Measurements from ENCODE around the gene PIP5K1A.
"Not testable (repeated sequence)": the region's sequence is repeated elsewhere in the genome, so short reads cannot be mapped to it uniquely, and the experiment has no call there.

PIP5K1A gene

DNA sequence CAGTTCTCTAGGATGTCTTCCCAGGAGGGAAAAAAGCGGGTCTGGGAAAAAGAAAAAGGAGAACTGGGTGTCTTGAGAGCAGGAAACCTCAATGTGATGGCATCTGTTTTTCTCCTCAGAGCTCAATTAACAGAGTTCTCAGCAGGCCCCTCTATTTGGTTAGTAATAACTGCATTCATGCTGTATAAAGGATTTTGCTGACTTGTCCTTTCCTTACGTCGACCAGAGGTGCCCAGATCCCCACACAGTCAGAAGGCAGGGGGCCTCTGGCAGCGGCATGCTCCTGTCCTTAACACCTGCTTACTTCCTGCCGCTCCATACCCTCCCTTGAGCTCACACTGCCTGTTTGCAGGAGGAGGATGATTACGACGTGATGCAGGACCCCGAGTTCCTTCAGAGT, 68.5 kb downstream of the PIP5K1A start:
- FAIRE-seq = no peak
- TF ChIP-seq POU2F2 (IDR thresholded peaks at IDR 0.05; ENCODE audit: low read depth, low read length) = no peak
- TF ChIP-seq PAX5 (IDR thresholded peaks at IDR 0.05; ENCODE audit: insufficient read depth, low read length, severe bottlenecking) = no peak
- no peak for TF ChIP-seq SPI1 (IDR thresholded peaks at IDR 0.05; ENCODE audit: low read depth, low read length)
- no peak for TF ChIP-seq POLR2A (IDR thresholded peaks at IDR 0.05; ENCODE audit: low read depth, low read length)
- no peak for TF ChIP-seq TAF1 (IDR thresholded peaks at IDR 0.05; ENCODE audit: low read depth, low read length)
- no peak for TF ChIP-seq POLR2AphosphoS5 (IDR thresholded peaks at IDR 0.05; ENCODE audit: low read depth, low read length)
- DNase-seq (ENCODE audit: insufficient read length, low spot score) = no peak

DNA sequence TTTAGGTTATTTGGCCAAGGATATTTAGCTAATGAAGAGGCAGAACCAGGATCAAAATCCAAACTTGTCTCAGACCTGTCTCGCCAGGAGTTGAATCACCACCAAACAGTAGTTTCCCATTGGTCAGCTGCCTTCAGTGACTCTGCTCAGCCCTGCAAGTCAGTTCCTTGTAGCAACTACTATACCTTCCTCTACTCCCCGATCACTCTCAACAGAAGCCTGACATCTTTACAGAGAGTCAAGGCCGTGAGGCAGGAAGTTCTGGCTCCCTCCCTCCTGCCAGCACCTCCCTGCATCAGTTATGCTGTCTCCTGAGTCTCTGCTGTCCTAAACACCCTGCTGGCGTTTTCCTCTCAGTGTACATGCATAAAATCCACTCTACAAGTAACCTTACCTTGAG, 69.4 kb downstream of the PIP5K1A start:
- FAIRE-seq (no peak), DNase-seq (ENCODE audit: insufficient read length, low spot score) (no peak)
- no peak for TF ChIP-seq POLR2AphosphoS5 (IDR thresholded peaks at IDR 0.05; ENCODE audit: low read depth, low read length)
- no peak for TF ChIP-seq POLR2A (IDR thresholded peaks at IDR 0.05; ENCODE audit: low read depth, low read length)
- no peak for TF ChIP-seq SPI1 (IDR thresholded peaks at IDR 0.05; ENCODE audit: low read depth, low read length)

DNA sequence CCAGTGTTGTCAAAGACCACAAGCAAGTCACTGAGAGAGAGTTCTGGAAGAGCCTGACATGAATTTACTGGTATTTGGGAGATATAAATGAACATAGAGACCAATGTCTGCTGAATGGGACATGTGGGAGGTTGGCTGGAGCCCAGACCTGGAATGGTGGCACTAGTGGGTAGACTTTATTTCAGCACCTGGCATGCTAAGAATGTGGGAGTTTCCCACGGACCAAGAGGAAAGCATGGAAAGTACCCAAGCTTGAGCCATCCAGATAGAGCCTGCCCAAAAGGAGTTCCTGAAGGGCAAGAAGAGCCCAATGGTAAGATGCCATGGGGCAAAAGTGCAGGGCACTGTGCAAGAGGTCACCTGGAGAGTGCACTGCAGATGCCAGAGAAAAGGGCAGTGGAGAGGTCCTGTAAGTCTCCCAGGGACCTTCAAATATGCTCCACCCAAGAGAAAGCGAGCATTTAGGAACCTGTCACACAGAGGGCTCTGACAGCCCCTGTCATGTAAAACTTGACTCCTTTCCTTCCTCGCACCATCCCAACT, 75.6 kb downstream of the PIP5K1A start:
- no peak for FAIRE-seq
- no peak for DNase-seq (ENCODE audit: insufficient read length, low spot score)
- TF ChIP-seq POLR2A (IDR thresholded peaks at IDR 0.05; ENCODE audit: low read depth, low read length) (no peak), TAF1 (IDR thresholded peaks at IDR 0.05; ENCODE audit: low read depth, low read length) (no peak), PAX5 (IDR thresholded peaks at IDR 0.05; ENCODE audit: insufficient read depth, low read length, severe bottlenecking) (no peak)

DNA sequence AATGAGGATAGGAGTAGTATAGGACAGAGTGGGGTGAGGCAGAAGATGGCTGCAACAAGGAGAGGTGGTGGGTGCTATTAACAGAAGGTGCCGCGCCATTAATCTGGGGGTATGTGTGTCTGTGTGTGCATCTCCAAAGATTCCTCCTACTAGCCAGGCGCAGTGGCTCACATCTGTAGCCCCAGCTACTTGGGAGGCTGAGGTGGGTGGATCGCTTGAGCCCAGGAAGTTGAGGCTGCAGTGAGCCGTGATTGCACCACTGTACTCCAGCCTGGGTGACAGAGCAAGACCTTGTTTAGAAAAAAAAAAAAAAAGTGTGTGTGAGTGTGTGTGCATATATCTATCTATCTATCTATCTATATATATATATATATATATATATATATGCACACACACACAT, 77.0 kb downstream of the PIP5K1A start:
- FAIRE-seq; DNase-seq (ENCODE audit: insufficient read length, low spot score): not testable (repeated sequence)

DNA sequence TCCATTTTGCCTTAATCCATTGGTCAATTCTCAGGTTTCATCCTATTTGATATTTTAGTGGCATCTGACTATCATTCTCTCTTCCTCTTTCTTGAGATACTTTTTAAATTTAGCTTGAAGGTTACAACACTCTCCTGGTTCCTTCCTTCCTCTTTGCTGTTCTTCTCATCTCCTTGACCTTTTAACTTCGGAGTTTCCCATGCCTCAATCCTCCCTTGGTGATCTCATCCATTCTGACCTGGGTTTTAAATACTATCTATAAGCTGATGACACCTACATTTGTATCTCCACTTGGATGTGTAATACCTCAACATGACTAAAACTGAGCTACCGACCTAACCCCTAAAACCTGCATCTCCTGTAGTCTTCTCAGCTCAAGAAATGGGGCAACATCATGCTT, 78.9 kb downstream of the PIP5K1A start:
- TF ChIP-seq SPI1 (IDR thresholded peaks at IDR 0.05; ENCODE audit: low read depth, low read length) (peak; percentile 92), POLR2A (IDR thresholded peaks at IDR 0.05; ENCODE audit: low read depth, low read length) (0 out of 2 replicates have a peak, but pooled peaks have one; percentile 34), TAF1 (IDR thresholded peaks at IDR 0.05; ENCODE audit: low read depth, low read length) (no peak)
- FAIRE-seq = peak; percentile 35
- DNase-seq (ENCODE audit: insufficient read length, low spot score) = no peak

DNA sequence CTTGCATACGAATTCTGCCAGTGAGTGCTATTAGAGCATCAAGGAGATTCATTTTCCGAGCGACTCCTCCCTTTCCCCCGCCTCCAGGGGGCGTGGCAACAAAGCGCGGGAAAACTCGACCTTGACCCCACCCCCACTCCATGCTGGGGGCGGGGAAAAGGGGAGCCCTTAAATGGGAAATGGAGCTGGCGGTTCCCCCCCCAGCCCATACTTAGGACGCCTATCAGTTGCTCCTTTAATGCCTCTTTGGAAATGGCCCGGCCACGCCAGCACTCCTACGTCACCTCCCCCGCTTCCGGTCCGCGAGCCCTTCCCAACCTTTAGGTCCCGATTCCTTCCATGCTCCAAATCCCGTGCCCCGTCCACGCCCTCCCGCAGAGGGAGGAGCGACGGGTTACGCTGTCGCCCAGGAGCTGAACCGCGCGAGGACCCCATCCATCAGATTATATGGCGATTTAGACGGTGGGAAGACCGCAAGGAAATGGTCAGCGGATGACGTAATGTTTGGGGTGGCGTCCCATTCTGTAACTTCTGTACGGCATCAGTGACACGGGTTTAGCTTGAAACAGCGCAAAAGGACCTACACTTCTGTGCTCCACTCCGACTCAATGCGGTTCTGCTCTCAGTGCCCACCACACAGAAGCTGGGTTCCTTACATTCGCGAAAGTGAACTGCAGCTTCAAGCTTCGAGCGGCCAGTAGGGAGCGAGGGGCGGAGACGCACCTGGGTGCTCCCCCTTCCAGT, 83.0 kb downstream of the PIP5K1A start:
- TF ChIP-seq SPI1 (IDR thresholded peaks at IDR 0.05; ENCODE audit: low read depth, low read length) (no peak), POU2F2 (IDR thresholded peaks at IDR 0.05; ENCODE audit: low read depth, low read length) (peak; percentile 48; the same call in 1 of the 2 replicates), TAF1 (IDR thresholded peaks at IDR 0.05; ENCODE audit: low read depth, low read length) (peak; percentile 28; the same call in 1 of the 2 replicates), POLR2AphosphoS5 (IDR thresholded peaks at IDR 0.05; ENCODE audit: low read depth, low read length) (peak; percentile 79), PAX5 (IDR thresholded peaks at IDR 0.05; ENCODE audit: insufficient read depth, low read length, severe bottlenecking) (no peak), POLR2A (IDR thresholded peaks at IDR 0.05; ENCODE audit: low read depth, low read length) (peak; percentile 90)
- FAIRE-seq (no peak), DNase-seq (ENCODE audit: insufficient read length, low spot score) (peak; percentile 80)

DNA sequence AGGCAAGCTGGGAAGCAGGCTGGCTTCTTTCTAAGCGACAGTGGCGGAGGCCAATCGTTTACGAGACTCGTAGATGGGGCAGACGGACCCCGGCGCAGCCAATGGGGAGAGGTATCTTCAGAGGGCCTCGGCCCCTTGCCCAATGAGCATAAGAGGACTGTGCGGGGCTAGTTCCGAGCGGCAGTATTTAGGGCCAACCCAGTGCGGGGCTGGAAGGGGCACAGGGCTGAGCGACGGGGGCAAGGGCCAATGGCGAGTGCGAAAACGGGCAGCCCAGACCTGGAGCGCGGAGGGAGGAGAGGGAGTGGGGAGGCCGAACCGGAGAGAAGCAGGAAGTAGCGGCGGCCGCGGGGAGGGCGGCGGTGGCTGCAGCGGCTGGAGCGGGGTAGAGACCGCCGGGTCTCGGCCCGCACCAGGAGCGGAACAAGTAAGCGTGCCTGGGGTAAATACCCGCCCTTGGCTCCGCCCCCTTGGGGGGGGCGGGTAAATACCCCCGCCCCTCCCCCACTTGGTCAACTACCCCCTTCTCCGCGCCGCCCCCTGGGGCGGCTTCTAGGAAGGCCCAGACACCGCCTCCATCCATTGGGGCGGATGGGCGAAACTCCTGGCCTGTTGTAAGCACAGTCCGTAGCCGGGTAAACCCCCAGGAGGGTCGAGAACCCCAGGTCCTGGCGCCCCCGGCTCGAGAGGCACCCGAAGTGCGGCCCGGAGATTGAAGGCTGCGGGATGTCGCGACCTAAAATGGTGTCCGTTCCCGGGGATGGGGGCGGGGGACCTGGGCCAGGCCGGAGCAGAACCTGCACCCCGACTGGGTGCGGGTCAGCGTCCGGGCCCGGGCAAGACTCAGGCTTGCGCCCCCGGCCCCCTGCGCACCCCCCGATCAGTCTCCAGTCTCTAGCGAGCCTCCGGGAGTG, 83.9 kb downstream of the PIP5K1A start, which contains the start of gene ZNF687:
Gene ZNF687 (plus strand): TSS at position 331 of the 914 bp plus-strand sequence. CDS start 3,993 bp downstream, outside the sequence.
- DNase-seq (ENCODE audit: insufficient read length, low spot score) = peak; percentile 99
- TF ChIP-seq SPI1 (IDR thresholded peaks at IDR 0.05; ENCODE audit: low read depth, low read length) = no peak
- TF ChIP-seq TAF1 (IDR thresholded peaks at IDR 0.05; ENCODE audit: low read depth, low read length) = no peak; the same call in 1 of the 2 replicates
- no peak for TF ChIP-seq PAX5 (IDR thresholded peaks at IDR 0.05; ENCODE audit: insufficient read depth, low read length, severe bottlenecking)
- no peak for TF ChIP-seq POU2F2 (IDR thresholded peaks at IDR 0.05; ENCODE audit: low read depth, low read length)
- TF ChIP-seq POLR2AphosphoS5 (IDR thresholded peaks at IDR 0.05; ENCODE audit: low read depth, low read length) = peak; percentile 8
- peak; percentile 67; the same call in 1 of the 2 replicates for TF ChIP-seq POLR2A (IDR thresholded peaks at IDR 0.05; ENCODE audit: low read depth, low read length)
- peak; percentile 98 for FAIRE-seq

DNA sequence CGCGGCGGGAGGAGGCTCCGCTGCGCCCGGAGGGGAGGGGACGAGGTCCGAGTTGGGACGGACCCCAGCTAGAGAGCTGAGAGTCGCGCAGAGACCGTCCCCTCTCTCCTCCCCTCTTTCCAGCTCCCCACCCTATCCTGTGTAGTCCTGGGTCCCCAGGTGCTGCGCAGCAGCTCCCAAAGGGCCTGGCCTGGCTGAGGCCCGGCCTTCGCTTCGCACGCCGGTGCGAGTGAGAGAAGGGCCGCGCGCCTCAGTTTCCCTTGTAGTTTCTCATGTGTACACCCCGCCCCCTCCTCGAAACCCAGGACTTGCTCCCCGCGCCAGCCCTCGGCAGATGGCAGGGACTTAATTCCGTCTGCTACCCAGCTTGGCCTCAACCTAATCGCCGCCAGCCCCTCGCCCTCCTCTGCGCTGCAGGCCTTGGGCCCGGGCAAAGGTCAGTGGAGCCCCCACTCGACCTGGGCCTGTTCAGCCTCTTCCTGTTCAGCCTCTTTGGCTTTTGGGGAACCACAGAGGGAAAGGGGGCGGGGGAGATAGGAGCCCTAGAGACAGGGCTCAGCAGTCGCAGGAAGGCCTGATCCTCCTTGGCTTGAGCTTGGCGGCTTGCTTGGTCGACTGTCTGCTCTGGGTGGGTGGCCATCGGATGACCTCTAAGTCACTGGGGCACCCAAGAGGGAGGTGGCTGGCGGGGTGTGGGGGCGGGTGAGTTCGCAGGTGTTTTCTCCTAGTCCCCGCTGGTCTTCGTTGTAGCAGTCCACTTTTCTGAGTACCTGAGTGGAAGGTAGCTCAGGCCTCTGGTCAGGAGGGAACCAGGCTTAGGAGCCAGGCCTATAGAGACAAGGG, 84.8 kb downstream of the PIP5K1A start:
- FAIRE-seq (peak; percentile 69), DNase-seq (ENCODE audit: insufficient read length, low spot score) (no peak)
- no peak for TF ChIP-seq POU2F2 (IDR thresholded peaks at IDR 0.05; ENCODE audit: low read depth, low read length)
- no peak for TF ChIP-seq SPI1 (IDR thresholded peaks at IDR 0.05; ENCODE audit: low read depth, low read length)
- TF ChIP-seq PAX5 (IDR thresholded peaks at IDR 0.05; ENCODE audit: insufficient read depth, low read length, severe bottlenecking) = no peak
- no peak for TF ChIP-seq TAF1 (IDR thresholded peaks at IDR 0.05; ENCODE audit: low read depth, low read length)
- TF ChIP-seq POLR2A (IDR thresholded peaks at IDR 0.05; ENCODE audit: low read depth, low read length) = peak; percentile 18; the same call in 1 of the 2 replicates
- TF ChIP-seq POLR2AphosphoS5 (IDR thresholded peaks at IDR 0.05; ENCODE audit: low read depth, low read length) = no peak

DNA sequence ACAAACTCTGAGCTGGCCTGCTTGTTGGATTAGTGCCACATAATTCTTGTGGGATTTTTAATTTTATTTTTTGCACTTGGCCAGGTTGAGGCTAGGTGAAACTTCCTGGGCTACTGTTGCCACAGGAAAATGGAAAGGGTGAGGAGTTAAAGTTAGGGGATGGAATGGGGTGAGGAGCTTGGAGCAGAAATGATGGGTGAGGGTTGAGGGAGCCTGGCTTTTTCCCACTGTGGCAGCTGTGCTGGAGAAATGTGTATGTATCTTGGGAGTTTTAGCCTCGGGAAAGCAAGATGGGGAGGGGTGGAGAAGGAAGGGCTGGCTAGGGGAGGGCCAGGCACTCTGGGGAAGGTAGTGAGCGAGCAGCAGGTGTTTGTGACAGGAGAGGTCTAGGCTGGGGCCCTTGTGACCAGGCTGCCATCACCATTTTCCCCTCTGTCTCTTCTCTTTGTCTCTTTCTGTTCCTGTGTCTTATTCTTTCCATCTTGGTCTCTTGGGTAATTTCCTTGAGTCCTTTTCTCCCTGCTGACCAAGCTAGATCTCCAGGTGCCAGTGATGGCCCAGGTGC, 85.7 kb downstream of the PIP5K1A start:
- no peak for FAIRE-seq

More for the DNA sequence above, 85.7 kb downstream of the PIP5K1A start:
- TF ChIP-seq SPI1 (IDR thresholded peaks at IDR 0.05; ENCODE audit: low read depth, low read length) = no peak
- TF ChIP-seq POLR2A (IDR thresholded peaks at IDR 0.05; ENCODE audit: low read depth, low read length) = no peak
- TF ChIP-seq TAF1 (IDR thresholded peaks at IDR 0.05; ENCODE audit: low read depth, low read length) = no peak
- no peak for TF ChIP-seq POLR2AphosphoS5 (IDR thresholded peaks at IDR 0.05; ENCODE audit: low read depth, low read length)
- no peak for TF ChIP-seq POU2F2 (IDR thresholded peaks at IDR 0.05; ENCODE audit: low read depth, low read length)
- no peak for TF ChIP-seq PAX5 (IDR thresholded peaks at IDR 0.05; ENCODE audit: insufficient read depth, low read length, severe bottlenecking)
- DNase-seq (ENCODE audit: insufficient read length, low spot score) = no peak

All from GM12891 (cell line).